ENCODE data around the gene KMT2C.

The KMT2C gene

DNA sequence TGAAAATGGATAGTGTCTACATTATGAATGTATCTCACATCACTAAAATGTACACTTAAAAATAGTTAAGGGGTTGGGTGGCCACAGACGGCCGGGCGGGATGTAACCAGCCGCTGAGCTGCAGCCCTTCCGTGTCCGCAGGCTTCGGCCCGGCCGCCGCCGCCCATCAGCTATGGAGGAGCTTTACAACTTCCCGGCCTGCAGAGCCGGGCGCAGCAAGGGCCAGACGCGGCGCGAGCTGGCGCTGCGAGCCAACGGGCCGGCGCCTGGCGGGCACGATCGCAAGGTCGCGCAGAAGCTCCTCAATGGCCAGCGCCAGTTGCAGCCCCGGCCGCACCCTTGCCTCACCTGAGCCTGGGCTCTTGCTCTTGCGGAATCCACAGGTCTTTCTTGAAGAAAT is 69.1 kb downstream of the KMT2C start:
- TF ChIP-seq EGR1 (IDR thresholded peaks at IDR 0.05) (no peak), CREB1 (IDR thresholded peaks at IDR 0.05; ENCODE audit: low read depth) (no peak), ZBTB7A (IDR thresholded peaks at IDR 0.05; ENCODE audit: low read depth) (no peak), RAD21 (IDR thresholded peaks at IDR 0.05; ENCODE audit: low read depth) (no peak), FOXM1 (IDR thresholded peaks at IDR 0.05; ENCODE audit: borderline replicate concordance, low read depth) (no peak), REST (IDR thresholded peaks at IDR 0.05; ENCODE audit: low read depth) (no peak), EP300 (IDR thresholded peaks at IDR 0.05; ENCODE audit: borderline replicate concordance) (no peak), MAX (IDR thresholded peaks at IDR 0.05) (no peak)
- TF ChIP-seq, protein P1, sequence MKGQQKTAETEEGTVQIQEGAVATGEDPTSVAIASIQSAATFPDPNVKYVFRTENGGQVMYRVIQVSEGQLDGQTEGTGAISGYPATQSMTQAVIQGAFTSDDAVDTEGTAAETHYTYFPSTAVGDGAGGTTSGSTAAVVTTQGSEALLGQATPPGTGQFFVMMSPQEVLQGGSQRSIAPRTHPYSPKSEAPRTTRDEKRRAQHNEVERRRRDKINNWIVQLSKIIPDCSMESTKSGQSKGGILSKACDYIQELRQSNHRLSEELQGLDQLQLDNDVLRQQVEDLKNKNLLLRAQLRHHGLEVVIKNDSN (IDR thresholded peaks at IDR 0.05): no peak

DNA sequence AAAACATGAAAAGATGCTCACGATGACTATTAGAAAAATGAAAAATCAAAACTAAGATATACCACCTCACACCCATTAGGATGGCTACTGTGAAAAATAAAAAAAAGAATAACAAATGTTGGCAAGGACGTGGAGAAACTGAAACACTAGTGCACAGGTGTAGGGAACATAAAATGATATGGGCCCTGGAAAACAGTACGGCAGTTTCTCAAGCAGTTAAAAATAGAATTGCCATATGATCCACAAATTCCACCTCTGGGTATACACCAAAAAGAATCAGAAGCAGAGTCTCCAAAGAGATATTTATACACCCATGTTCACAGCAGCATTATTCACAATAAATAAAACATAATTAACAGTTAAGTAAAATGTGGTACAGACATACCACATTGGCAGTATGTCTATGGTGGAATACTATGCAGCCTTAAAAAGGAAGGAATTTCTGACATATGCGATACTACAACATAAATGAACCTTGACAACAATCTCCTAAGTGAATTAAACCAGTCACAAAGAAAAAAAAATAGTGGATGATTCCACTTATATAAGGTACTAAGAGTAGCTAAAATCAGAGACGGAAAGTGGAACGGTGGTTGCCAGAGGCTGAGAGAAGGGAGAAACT is 69.7 kb downstream of the KMT2C start:
- TF ChIP-seq, protein P1 (IDR thresholded peaks at IDR 0.05): no peak
- TF ChIP-seq TAF1 (IDR thresholded peaks at IDR 0.05; ENCODE audit: low read depth): no peak
- no peak for TF ChIP-seq ZBTB7A (IDR thresholded peaks at IDR 0.05; ENCODE audit: low read depth)
- TF ChIP-seq RAD21 (IDR thresholded peaks at IDR 0.05; ENCODE audit: low read depth): no peak
- TF ChIP-seq YY1 (IDR thresholded peaks at IDR 0.05; ENCODE audit: low read depth): no peak
- TF ChIP-seq REST (IDR thresholded peaks at IDR 0.05; ENCODE audit: low read depth): no peak
- TF ChIP-seq MAX (IDR thresholded peaks at IDR 0.05): no peak
- no peak for TF ChIP-seq CREB1 (IDR thresholded peaks at IDR 0.05; ENCODE audit: low read depth)
- TF ChIP-seq NFIC (IDR thresholded peaks at IDR 0.05): no peak
- no peak for TF ChIP-seq TEAD4 (IDR thresholded peaks at IDR 0.05)
- TF ChIP-seq EGR1 (IDR thresholded peaks at IDR 0.05): no peak
- no peak for TF ChIP-seq EP300 (IDR thresholded peaks at IDR 0.05; ENCODE audit: borderline replicate concordance)

- TF ChIP-seq NFIC (IDR thresholded peaks at IDR 0.05): no peak
- TF ChIP-seq TEAD4 (IDR thresholded peaks at IDR 0.05): no peak
- TF ChIP-seq MAX (IDR thresholded peaks at IDR 0.05): no peak
- TF ChIP-seq TAF1 (IDR thresholded peaks at IDR 0.05; ENCODE audit: low read depth): no peak
- TF ChIP-seq REST (IDR thresholded peaks at IDR 0.05; ENCODE audit: low read depth): no peak
- no peak for TF ChIP-seq FOXM1 (IDR thresholded peaks at IDR 0.05; ENCODE audit: borderline replicate concordance, low read depth)
- TF ChIP-seq EGR1 (IDR thresholded peaks at IDR 0.05): no peak
- TF ChIP-seq ZBTB7A (IDR thresholded peaks at IDR 0.05; ENCODE audit: low read depth): no peak
- no peak for TF ChIP-seq YY1 (IDR thresholded peaks at IDR 0.05; ENCODE audit: low read depth)
- TF ChIP-seq CEBPB (IDR thresholded peaks at IDR 0.05): no peak
- TF ChIP-seq, protein P1 (IDR thresholded peaks at IDR 0.05): no peak
- no peak for TF ChIP-seq EP300 (IDR thresholded peaks at IDR 0.05; ENCODE audit: borderline replicate concordance)
Observed at GRCh38 chr7:152363798-152364197, 72.0 kb downstream of the KMT2C start.
